ENCODE measurements around the gene CHRNA9. TPM values are rescaled to one million over a fixed set of nuclear protein-coding genes. Genes with fewer than 3 reads are reported as not detected.
A peak's percentile ranks its signal among the peaks of the same experiment; 100 is the strongest.

The CHRNA9 gene
- polyA plus RNA-seq, 1 of the 3 experiments (the other 2 are of a cell fraction): 0.05 TPM

DNA sequence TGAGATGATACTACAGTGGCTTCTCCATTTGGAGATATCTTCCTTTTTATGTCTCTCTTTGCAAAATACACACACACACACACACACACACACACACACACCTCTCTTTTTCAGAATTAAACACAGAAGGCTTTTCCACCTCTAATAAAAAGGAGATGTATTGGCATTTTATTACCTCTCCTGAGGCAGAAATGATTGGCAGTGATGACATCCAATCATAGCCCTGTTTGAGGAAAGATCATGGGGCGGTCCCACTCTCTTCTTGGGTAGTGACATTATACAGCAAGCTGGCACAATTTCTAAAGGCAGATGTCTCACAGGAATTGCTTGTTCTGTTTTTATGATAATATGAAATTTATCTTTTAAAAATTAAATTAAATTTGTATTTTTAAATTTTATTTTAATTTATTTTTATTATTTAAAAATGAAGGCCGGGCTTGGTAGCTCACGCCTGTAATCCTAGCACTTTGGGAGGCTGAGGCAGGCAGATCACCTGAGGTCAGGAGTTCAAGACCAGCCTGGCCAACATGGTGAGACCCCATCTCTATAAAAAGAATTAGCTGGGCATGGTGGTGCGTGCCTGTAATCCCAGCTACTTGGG lies 15.6 kb downstream of the CHRNA9 start:
- Histone ChIP-seq H3K79me2 (ENCODE audit: insufficient read depth) (no peaks in the 10 kb centered on the region), H3K4me2 (no peak overlapping the region), H3K9me3 (no peaks in the 10 kb centered on the region), H3K9ac (no peak overlapping the region), H3K4me3 (ENCODE audit: low read depth in 2 of 2, low read length in 1 of 2) (no peak overlapping the region), H3F3A (replicated peaks; ENCODE audit: insufficient read depth) (no peaks in the 10 kb centered on the region), H3K36me3 (replicated peaks in 1 of 2; ENCODE audit: control insufficient read depth in 1 of 2, insufficient read depth in 2 of 2, low read length in 1 of 2) (no peaks in the 10 kb centered on the region), H4K20me1 (ENCODE audit: insufficient read depth) (no peaks in the 10 kb centered on the region), H2AFZ (ENCODE audit: low read depth) (no peak overlapping the region), H3K4me1 (ENCODE audit: control insufficient read depth in 1 of 2, insufficient read depth in 2 of 2, low read depth in 1 of 2, low read length in 1 of 2) (no peaks in the 10 kb centered on the region), H3K27ac (ENCODE audit: low read depth in 2 of 2, low read length in 1 of 2) (no peak overlapping the region), H3K9me2 (no peaks in the 10 kb centered on the region), H3K27me3 (ENCODE audit: insufficient read depth) (no peaks in the 10 kb centered on the region; the same call in 1 of the 2 replicates)
- no peak for DNase-seq
- CTCF ChIA-PET: interaction anchor here (1.0 kb wide), 1 partner anchor 25 kb away, joined by 3 read pairs; no protein-coding TSS in a partner anchor
- TF ChIP-seq, protein P1, sequence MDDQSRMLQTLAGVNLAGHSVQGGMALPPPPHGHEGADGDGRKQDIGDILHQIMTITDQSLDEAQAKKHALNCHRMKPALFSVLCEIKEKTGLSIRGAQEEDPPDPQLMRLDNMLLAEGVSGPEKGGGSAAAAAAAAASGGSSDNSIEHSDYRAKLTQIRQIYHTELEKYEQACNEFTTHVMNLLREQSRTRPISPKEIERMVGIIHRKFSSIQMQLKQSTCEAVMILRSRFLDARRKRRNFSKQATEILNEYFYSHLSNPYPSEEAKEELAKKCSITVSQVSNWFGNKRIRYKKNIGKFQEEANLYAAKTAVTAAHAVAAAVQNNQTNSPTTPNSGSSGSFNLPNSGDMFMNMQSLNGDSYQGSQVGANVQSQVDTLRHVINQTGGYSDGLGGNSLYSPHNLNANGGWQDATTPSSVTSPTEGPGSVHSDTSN (IDR thresholded peaks at IDR 0.05): 0 out of 2 replicates have a peak, but pooled peaks have one; percentile 7
- TF ChIP-seq GABPA (IDR thresholded peaks at IDR 0.05; ENCODE audit: low read depth): no peak
- POLR2A ChIA-PET: no interaction called here
- WGBS (ENCODE audit: low lambda C conversion rate): 95% methylated on average over 4 of the region's 4 CpGs

DNA sequence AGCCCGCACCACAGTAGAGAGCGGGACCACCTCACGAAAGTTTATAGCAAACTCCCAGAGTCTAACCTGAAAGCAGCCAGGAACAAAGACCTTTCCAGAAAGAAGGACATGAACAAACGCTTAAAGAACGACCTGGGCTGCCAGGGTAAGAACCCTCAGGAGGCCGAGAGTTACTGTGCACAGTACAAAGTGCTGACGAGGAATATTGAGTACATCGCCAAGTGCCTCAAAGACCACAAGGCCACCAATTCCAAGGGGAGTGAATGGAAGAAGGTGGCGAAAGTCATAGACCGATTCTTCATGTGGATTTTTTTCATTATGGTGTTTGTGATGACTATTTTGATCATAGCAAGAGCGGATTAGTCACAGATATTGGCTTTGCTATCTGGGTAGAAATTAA lies 19.0 kb downstream of the CHRNA9 start:
- H3K4me1 ChIP-seq (ENCODE audit: control insufficient read depth in 1 of 2, insufficient read depth in 2 of 2, low read depth in 1 of 2, low read length in 1 of 2): no peaks in the 10 kb centered on the region
- no peaks in the 10 kb centered on the region for H3K9me3 ChIP-seq
- ChIA-PET CTCF (no interaction called here), POLR2A (no interaction called here)
- no peaks in the 10 kb centered on the region for H4K20me1 ChIP-seq (ENCODE audit: insufficient read depth)
- no peak overlapping the region for H3K27ac ChIP-seq (ENCODE audit: low read depth in 2 of 2, low read length in 1 of 2)
- H2AFZ ChIP-seq (ENCODE audit: low read depth): no peak overlapping the region
- 88% methylated on average over 11 of the region's 11 CpGs for WGBS (ENCODE audit: low lambda C conversion rate)
- no peak overlapping the region for H3K4me3 ChIP-seq (ENCODE audit: low read depth in 2 of 2, low read length in 1 of 2)
- no peak overlapping the region for H3K9ac ChIP-seq
- TF ChIP-seq ELF1 (IDR thresholded peaks at IDR 0.05): no peak
- TF ChIP-seq SIN3A (IDR thresholded peaks at IDR 0.05; ENCODE audit: borderline replicate concordance, low read depth, low read length): no peak
- no peak for TF ChIP-seq MXI1 (IDR thresholded peaks at IDR 0.05; ENCODE audit: low read depth, low read length)
- no peak for TF ChIP-seq FOXM1 (IDR thresholded peaks at IDR 0.05; ENCODE audit: low read depth)
- TF ChIP-seq RAD21 (IDR thresholded peaks at IDR 0.05; ENCODE audit: low read length): no peak
- TF ChIP-seq FOXJ3 (CRISPR knock-in tag; IDR thresholded peaks at IDR 0.05): no peak
- TF ChIP-seq, protein P2, sequence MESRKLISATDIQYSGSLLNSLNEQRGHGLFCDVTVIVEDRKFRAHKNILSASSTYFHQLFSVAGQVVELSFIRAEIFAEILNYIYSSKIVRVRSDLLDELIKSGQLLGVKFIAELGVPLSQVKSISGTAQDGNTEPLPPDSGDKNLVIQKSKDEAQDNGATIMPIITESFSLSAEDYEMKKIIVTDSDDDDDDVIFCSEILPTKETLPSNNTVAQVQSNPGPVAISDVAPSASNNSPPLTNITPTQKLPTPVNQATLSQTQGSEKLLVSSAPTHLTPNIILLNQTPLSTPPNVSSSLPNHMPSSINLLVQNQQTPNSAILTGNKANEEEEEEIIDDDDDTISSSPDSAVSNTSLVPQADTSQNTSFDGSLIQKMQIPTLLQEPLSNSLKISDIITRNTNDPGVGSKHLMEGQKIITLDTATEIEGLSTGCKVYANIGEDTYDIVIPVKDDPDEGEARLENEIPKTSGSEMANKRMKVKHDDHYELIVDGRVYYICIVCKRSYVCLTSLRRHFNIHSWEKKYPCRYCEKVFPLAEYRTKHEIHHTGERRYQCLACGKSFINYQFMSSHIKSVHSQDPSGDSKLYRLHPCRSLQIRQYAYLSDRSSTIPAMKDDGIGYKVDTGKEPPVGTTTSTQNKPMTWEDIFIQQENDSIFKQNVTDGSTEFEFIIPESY (IDR thresholded peaks at IDR 0.05; ENCODE audit: borderline replicate concordance, low read depth): no peak
- TF ChIP-seq MEF2A (IDR thresholded peaks at IDR 0.05; ENCODE audit: borderline replicate concordance, low read depth): no peak
- no peak for TF ChIP-seq CHD2 (IDR thresholded peaks at IDR 0.05; ENCODE audit: low read length, partially characterized antibody)
- H3F3A ChIP-seq (replicated peaks; ENCODE audit: insufficient read depth): no peaks in the 10 kb centered on the region
- no peak overlapping the region for H3K4me2 ChIP-seq
- no peaks in the 10 kb centered on the region for H3K79me2 ChIP-seq (ENCODE audit: insufficient read depth)
- no peaks in the 10 kb centered on the region for H3K36me3 ChIP-seq (replicated peaks in 1 of 2; ENCODE audit: control insufficient read depth in 1 of 2, insufficient read depth in 2 of 2, low read length in 1 of 2)
- no peaks in the 10 kb centered on the region; the same call in 1 of the 2 replicates for H3K27me3 ChIP-seq (ENCODE audit: insufficient read depth)
- no peaks in the 10 kb centered on the region for H3K9me2 ChIP-seq
- DNase-seq: no peak
